H9 (cell line): ENCODE results near the gene OR4N5. TPM values are rescaled to one million over a fixed set of nuclear protein-coding genes. Genes with fewer than 3 reads are reported as not detected.

ENCODE experiments used
- DNase-seq: peaks from one replicate; pipeline ENCODE4 v3.0.0-alpha.2; 2017
- H2AFZ ChIP-seq: one replicate; pipeline ENCODE4 v1.6.1; 2013; ENCODE audit warnings: mild to moderate bottlenecking, low read length, control low read depth, moderate library complexity
- H2AK5ac ChIP-seq: 2 replicates; pipeline ENCODE4 v1.6.1; 2013; ENCODE audit warnings: low read length, control low read depth, mixed read lengths; ENCODE audit not compliant: insufficient read length
- H2BK120ac ChIP-seq: one replicate; pipeline ENCODE4 v1.6.1; 2013; ENCODE audit warnings: low read depth, mild to moderate bottlenecking, low read length, control low read depth, inconsistent platforms; ENCODE audit not compliant: poor library complexity, severe bottlenecking
- H2BK12ac ChIP-seq: 2 replicates; pipeline ENCODE4 v1.6.1; 2013; ENCODE audit warnings: low read length, control low read depth, mixed read lengths, low read depth; ENCODE audit not compliant: insufficient read length
- H2BK15ac ChIP-seq: 2 replicates; pipeline ENCODE4 v1.6.1; 2013; ENCODE audit warnings: low read depth, low read length, control low read depth
- H2BK20ac ChIP-seq: one replicate; pipeline ENCODE4 v1.6.1; 2013; ENCODE audit warnings: low read depth, mild to moderate bottlenecking, low read length, control low read depth, inconsistent platforms; ENCODE audit not compliant: poor library complexity, severe bottlenecking
- H2BK5ac ChIP-seq: 2 replicates; pipeline ENCODE4 v1.6.1; 2013; ENCODE audit warnings: low read length, control low read depth, mixed read lengths; ENCODE audit not compliant: insufficient read length
- H3K14ac ChIP-seq: 2 replicates; pipeline ENCODE4 v1.6.1; 2013; ENCODE audit warnings: low read length, control low read depth; ENCODE audit not compliant: insufficient read depth
- H3K18ac ChIP-seq: 2 replicates; pipeline ENCODE4 v1.6.1; 2013; ENCODE audit warnings: low read depth, mild to moderate bottlenecking, mixed read lengths, low read length, control low read depth; ENCODE audit not compliant: insufficient read length
- H3K23ac ChIP-seq: 2 replicates; pipeline ENCODE4 v1.6.1; 2013; ENCODE audit warnings: low read length, control low read depth, mixed read lengths, low read depth; ENCODE audit not compliant: insufficient read length
- H3K23me2 ChIP-seq: 2 replicates; pipeline ENCODE4 v1.6.1; 2013; ENCODE audit warnings: low read depth, mild to moderate bottlenecking, mixed read lengths, low read length, control low read depth; ENCODE audit not compliant: insufficient read length, poor library complexity, severe bottlenecking
- H3K27ac ChIP-seq: 2 replicates; pipeline ENCODE4 v1.5.1; 2013; ENCODE audit warnings: low read length, control low read depth, mixed read lengths, low read depth; ENCODE audit not compliant: insufficient read length
- H3K27me3 ChIP-seq: 2 replicates; pipeline ENCODE4 v1.6.1; 2013; ENCODE audit warnings: low read length, control low read depth, inconsistent platforms; ENCODE audit not compliant: insufficient read depth
- H3K4ac ChIP-seq: 2 replicates; pipeline ENCODE4 v1.6.1; 2013; ENCODE audit warnings: low read depth, mild to moderate bottlenecking, control low read depth, inconsistent platforms, low read length, moderate library complexity
- H3K4me1 ChIP-seq: 2 replicates; pipeline ENCODE4 v1.6.1; 2013; ENCODE audit warnings: low read length, control low read depth, inconsistent platforms; ENCODE audit not compliant: insufficient read depth
- H3K4me2 ChIP-seq: 2 replicates; pipeline ENCODE4 v1.6.1; 2013; ENCODE audit warnings: low read length, control low read depth, mixed read lengths; ENCODE audit not compliant: insufficient read length, insufficient read depth
- H3K56ac ChIP-seq: 2 replicates; pipeline ENCODE4 v1.6.1; 2013; ENCODE audit warnings: low read depth, mild to moderate bottlenecking, mixed read lengths, low read length, control low read depth; ENCODE audit not compliant: insufficient read length
- H3K79me1 ChIP-seq: 2 replicates; pipeline ENCODE4 v1.6.1; 2013; ENCODE audit warnings: low read depth, mild to moderate bottlenecking, moderate library complexity, low read length, control low read depth, inconsistent platforms; ENCODE audit not compliant: insufficient read depth, poor library complexity, severe bottlenecking
- H3K79me2 ChIP-seq: 2 replicates; pipeline ENCODE4 v1.6.1; 2013; ENCODE audit warnings: low read length, control low read depth, inconsistent platforms; ENCODE audit not compliant: insufficient read depth
- H3K9ac ChIP-seq: 2 replicates; pipeline ENCODE4 v1.6.1; 2013; ENCODE audit warnings: low read length, control low read depth, mixed read lengths; ENCODE audit not compliant: insufficient read length; ENCODE audit errors: extremely low read depth
- H3K9me3 ChIP-seq: one replicate; pipeline ENCODE4 v1.6.1; 2013; ENCODE audit warnings: low read depth, low read length, inconsistent platforms; ENCODE audit not compliant: control insufficient read depth
- H3T11ph ChIP-seq: one replicate; pipeline ENCODE4 v1.6.1; 2013; ENCODE audit warnings: mild to moderate bottlenecking, low read length, control low read depth, inconsistent platforms
- H4K20me1 ChIP-seq: one replicate; pipeline ENCODE4 v1.6.1; 2013; ENCODE audit not compliant: control insufficient read depth, insufficient read length, insufficient read depth
- H4K5ac ChIP-seq: 2 replicates; pipeline ENCODE4 v1.6.1; 2013; ENCODE audit warnings: low read depth, mild to moderate bottlenecking, mixed read lengths, low read length, control low read depth; ENCODE audit not compliant: insufficient read length
- H4K8ac ChIP-seq: replicated peaks from 2 replicates; pipeline ENCODE4 v1.6.1; 2013; ENCODE audit warnings: low read length, control low read depth, mixed read lengths, low read depth; ENCODE audit not compliant: insufficient read length
- H4K91ac ChIP-seq: 2 replicates; pipeline ENCODE4 v1.6.1; 2013; ENCODE audit warnings: low read depth, mild to moderate bottlenecking, moderate library complexity, mixed read lengths, low read length, control low read depth; ENCODE audit not compliant: insufficient read length
- H3K27ac Mint-ChIP-seq, 3 experiments: 2 replicates in 2 of 3; 3 replicates in 1 of 3; pipeline ENCODE4 v1.8.0; 2020 to 2021; ENCODE audit warnings: mixed read lengths in 3 of 3, mild to moderate bottlenecking in 1 of 3, moderate library complexity in 1 of 3
- H3K27me3 Mint-ChIP-seq: 2 replicates; pipeline ENCODE4 v1.8.0; 2021; ENCODE audit warnings: low read depth, mild to moderate bottlenecking, moderate library complexity, mixed read lengths
- H3K36me3 Mint-ChIP-seq, 3 experiments: 2 replicates in 2 of 3; 3 replicates in 1 of 3; pipeline ENCODE4 v1.8.0; 2020 to 2021; ENCODE audit warnings: low read depth in 3 of 3, mixed read lengths in 3 of 3; ENCODE audit not compliant: insufficient read depth in 1 of 3
- H3K4me1 Mint-ChIP-seq, 2 experiments: 2 replicates each; pipeline ENCODE4 v1.8.0; 2020; ENCODE audit warnings: mixed read lengths in 2 of 2
- H3K4me3 Mint-ChIP-seq, 2 experiments: 2 replicates in 1 of 2; 3 replicates in 1 of 2; pipeline ENCODE4 v1.8.0; 2020 to 2021; ENCODE audit warnings: mild to moderate bottlenecking in 2 of 2, mixed read lengths in 2 of 2, moderate library complexity in 1 of 2
- H3K9me3 Mint-ChIP-seq, 2 experiments: 2 replicates in 1 of 2; 3 replicates in 1 of 2; pipeline ENCODE4 v1.8.0; 2020; ENCODE audit warnings: mild to moderate bottlenecking in 2 of 2, mixed read lengths in 2 of 2, moderate library complexity in 1 of 2
- CTCF ChIP-seq: fragments of 200-600 bp; sonication (generic); conservative IDR thresholded peaks from 3 replicates; pipeline ENCODE4 v1.8.0; 2021; ENCODE audit warnings: antibody characterized with exemption, mild to moderate bottlenecking
- total RNA-seq: library from RNA; stranded (reverse); gene quantifications from 2 replicates; pipeline ENCODE4 v1.2.1, GENCODE V29; 2021

Gene OR4N5
- total RNA-seq, 1 experiment from 2014 or later: not detected

GRCh38 chr14:20194101-20194500, 55.5 kb downstream of the OR4N5 start:
- H3K4me1 ChIP-seq: no peaks in the 10 kb centered on the region
- no peaks in the 10 kb centered on the region for H3K23me2 ChIP-seq
- no peaks in the 10 kb centered on the region for H4K20me1 ChIP-seq
- no peak overlapping the region for H2AK5ac ChIP-seq
- H3K27ac ChIP-seq: no peak overlapping the region
- peaks cover 93% of the 10 kb centered on the region for H3K9me3 ChIP-seq
- H3K23ac ChIP-seq: no peak overlapping the region
- H3K14ac ChIP-seq: no peak overlapping the region
- H3K56ac ChIP-seq: no peak overlapping the region
- no peaks in the 10 kb centered on the region for H3K27me3 ChIP-seq
- no peaks in the 10 kb centered on the region for H3K79me1 ChIP-seq
- H2BK15ac ChIP-seq: no peak overlapping the region
- no peak overlapping the region for H3K18ac ChIP-seq
- H3K4ac ChIP-seq: no peak overlapping the region
- no peak overlapping the region for H4K91ac ChIP-seq
- no peak overlapping the region for H3K4me3 Mint-ChIP-seq
- peaks cover 8 to 38% (median 13%) of the 10 kb centered on the region in 3 experiments; a peak in 5 of 7 replicates for H3K36me3 Mint-ChIP-seq
- no peak overlapping the region for H4K8ac ChIP-seq
- H3K4me1 Mint-ChIP-seq: no peaks in the 10 kb centered on the region
- H2AFZ ChIP-seq: no peak overlapping the region
- H3K9ac ChIP-seq: no peak overlapping the region
- H4K5ac ChIP-seq: no peak overlapping the region
- no peak overlapping the region for H2BK12ac ChIP-seq
- no peak for DNase-seq
- peaks cover 87 to 88% of the 10 kb centered on the region in 2 experiments for H3K9me3 Mint-ChIP-seq
- no peak overlapping the region for H2BK120ac ChIP-seq
- H2BK20ac ChIP-seq: no peak overlapping the region
- H3K4me2 ChIP-seq: no peak overlapping the region
- no peak overlapping the region for H3K27ac Mint-ChIP-seq
- H3K27me3 Mint-ChIP-seq: no peaks in the 10 kb centered on the region
- H3K79me2 ChIP-seq: no peaks in the 10 kb centered on the region
- TF ChIP-seq CTCF: no peak
- no peak overlapping the region for H2BK5ac ChIP-seq
- no peak overlapping the region for H3T11ph ChIP-seq

Other genes starting within 250 kb of the OR4N5 start
- not detected in 2 replicates for gene OR4K5, start 218.2 kb upstream of the OR4N5 start, total RNA-seq
- not detected in 2 replicates for gene OR4K1, start 207.9 kb upstream of the OR4N5 start, total RNA-seq
- not detected in 2 replicates for gene OR4K15, start 163.2 kb upstream of the OR4N5 start, total RNA-seq
- not detected in 2 replicates for gene OR4Q2, start 136.7 kb upstream of the OR4N5 start, total RNA-seq
- not detected in 2 replicates for gene OR4K14, start 119.5 kb upstream of the OR4N5 start, total RNA-seq
- not detected in 2 replicates for gene OR4K13, start 102.8 kb upstream of the OR4N5 start, total RNA-seq
- gene OR4L1, start 78.8 kb upstream of the OR4N5 start, total RNA-seq: not detected in 2 replicates
- not detected in 2 replicates for gene OR4K17, start 28.1 kb upstream of the OR4N5 start, total RNA-seq
- not detected in 2 replicates for gene OR11G2, start 52.1 kb downstream of the OR4N5 start, total RNA-seq
- gene OR11H6, start 84.9 kb downstream of the OR4N5 start, total RNA-seq: not detected in 2 replicates
- not detected in 2 replicates for gene OR11H7, start 90.2 kb downstream of the OR4N5 start, total RNA-seq
- not detected in 2 replicates for gene OR11H4, start 100.5 kb downstream of the OR4N5 start, total RNA-seq
- 20.6 and 22.6 TPM in 2 replicates for gene TTC5, start 167.1 kb downstream of the OR4N5 start, total RNA-seq
- gene CCNB1IP1, start 194.5 kb downstream of the OR4N5 start, total RNA-seq: 165 and 168 TPM in 2 replicates
- gene PARP2, start 204.8 kb downstream of the OR4N5 start, total RNA-seq: 25.2 and 25.4 TPM in 2 replicates